ENCODE results near the gene RNH1. TPM values are rescaled to one million over a fixed set of nuclear protein-coding genes. Genes with fewer than 3 reads are reported as not detected.

RNH1 gene
- total and polyA plus RNA-seq, 2 of the 8 experiments (the other 6 are each of a cell fraction or from before 2014, with no cell fraction given): 48.7 to 49.8 TPM

DNA sequence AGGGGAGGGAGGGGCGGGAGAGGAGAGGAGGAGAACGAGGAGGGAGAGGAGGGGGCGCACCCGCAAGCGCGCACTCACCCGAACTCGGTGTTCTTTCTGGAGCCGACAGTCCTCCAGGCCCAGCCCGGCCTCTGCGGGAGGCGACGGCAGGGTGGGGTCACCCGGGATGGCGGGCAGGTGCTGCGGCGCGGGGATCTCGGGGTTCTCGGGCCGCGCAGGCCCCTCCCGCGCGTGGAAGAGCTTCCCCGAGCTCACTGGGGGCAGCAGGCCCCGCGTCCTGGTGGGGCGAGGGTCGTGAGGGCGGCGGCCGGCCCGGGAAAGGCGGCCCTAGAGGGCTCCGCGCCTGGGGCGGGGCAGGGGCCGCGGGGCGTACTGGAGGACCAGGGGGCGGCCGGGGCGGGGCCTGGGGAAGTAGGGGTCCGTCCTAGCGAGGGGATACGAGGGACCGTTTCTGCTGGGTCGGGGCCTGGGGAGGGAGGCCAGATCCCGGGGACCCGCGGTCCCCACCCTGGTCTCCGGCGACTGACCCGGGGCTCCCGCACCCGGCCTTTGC lies 48.3 kb upstream of the RNH1 start (continued):
- TF ChIP-seq GTF2F1 (IDR thresholded peaks at IDR 0.05; ENCODE audit: borderline replicate concordance, low read depth, low read length) (no peak), HDAC6 (IDR thresholded peaks at IDR 0.05; ENCODE audit: low read depth, low read length) (no peak), SIN3A (conservative IDR thresholded peaks at IDR 0.05 in 1 of 2, IDR thresholded peaks at IDR 0.05 in 1 of 2; ENCODE audit: low read depth in 1 of 2, low read length in 2 of 2) (no peak), SP2 (IDR thresholded peaks at IDR 0.05; ENCODE audit: low read length) (no peak), ASH2L (IDR thresholded peaks at IDR 0.05; ENCODE audit: low read length) (peak; percentile 32), NANOG (IDR thresholded peaks at IDR 0.05; ENCODE audit: insufficient read depth, low read depth, low read length, poor library complexity, severe bottlenecking) (no peak), HDAC2 (IDR thresholded peaks at IDR 0.05; ENCODE audit: borderline replicate concordance in 1 of 2, low read depth in 2 of 2, low read length in 2 of 2) (no peak), BCL11A (IDR thresholded peaks at IDR 0.05; ENCODE audit: low read depth in 2 of 2, low read length in 2 of 2) (no peak), PHF8 (conservative IDR thresholded peaks at IDR 0.05; ENCODE audit: low read depth, low read length) (peak; percentile 32; the same call in 1 of the 2 replicates), JUN (IDR thresholded peaks at IDR 0.05; ENCODE audit: low read depth, low read length) (no peak), RBBP5 (IDR thresholded peaks at IDR 0.05; ENCODE audit: borderline replicate concordance, low read depth, low read length) (no peak)
- TF ChIP-seq, protein P1, sequence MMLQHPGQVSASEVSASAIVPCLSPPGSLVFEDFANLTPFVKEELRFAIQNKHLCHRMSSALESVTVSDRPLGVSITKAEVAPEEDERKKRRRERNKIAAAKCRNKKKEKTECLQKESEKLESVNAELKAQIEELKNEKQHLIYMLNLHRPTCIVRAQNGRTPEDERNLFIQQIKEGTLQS (IDR thresholded peaks at IDR 0.05; ENCODE audit: insufficient read depth, low read depth, low read length): no peak

Measured in H1 (cell line).